ENCODE data around the gene CCDC157.

Gene CCDC157

DNA sequence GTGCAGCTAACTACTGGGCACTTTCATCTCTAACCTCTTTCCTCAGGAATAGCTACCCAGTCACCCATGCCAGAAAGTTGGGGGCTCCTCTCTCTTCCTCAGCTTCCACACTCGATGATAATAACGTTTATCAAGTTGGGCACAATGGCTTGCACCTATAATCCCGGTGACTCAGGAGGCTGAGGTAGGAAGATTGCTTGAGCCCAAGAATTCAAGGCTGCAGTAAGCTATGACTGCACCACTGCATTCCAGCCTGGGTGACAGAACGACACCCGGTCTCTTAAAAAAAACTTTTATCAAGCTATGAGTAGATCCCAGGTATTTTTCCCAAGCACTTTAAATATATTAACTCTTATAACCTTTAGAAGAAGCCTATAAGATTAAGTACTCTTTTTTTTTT is 2.2 kb upstream of the CCDC157 start:
- DNase-seq (ENCODE audit: low read depth in 1 of 2, low spot score in 1 of 2) = no peak

DNA sequence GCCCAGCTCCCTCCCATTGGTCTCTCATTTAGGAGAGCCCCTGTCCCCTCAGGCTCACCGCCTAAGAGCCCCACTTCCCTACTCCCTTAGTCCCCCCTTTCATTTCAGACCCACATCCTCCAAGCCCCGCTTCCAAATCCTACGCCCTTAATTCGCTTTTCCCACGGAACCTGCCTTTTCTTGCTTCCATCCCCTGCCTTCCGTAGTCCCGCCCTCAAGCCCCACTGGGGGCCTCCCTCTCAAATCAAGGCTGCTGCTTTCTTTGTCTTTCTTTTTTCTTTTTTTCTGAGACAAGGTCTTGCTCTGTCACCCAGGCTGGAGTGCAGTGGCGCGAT is 396 bp downstream of the CCDC157 start:
- no peak for DNase-seq (ENCODE audit: low read depth in 1 of 2, low spot score in 1 of 2)

DNA sequence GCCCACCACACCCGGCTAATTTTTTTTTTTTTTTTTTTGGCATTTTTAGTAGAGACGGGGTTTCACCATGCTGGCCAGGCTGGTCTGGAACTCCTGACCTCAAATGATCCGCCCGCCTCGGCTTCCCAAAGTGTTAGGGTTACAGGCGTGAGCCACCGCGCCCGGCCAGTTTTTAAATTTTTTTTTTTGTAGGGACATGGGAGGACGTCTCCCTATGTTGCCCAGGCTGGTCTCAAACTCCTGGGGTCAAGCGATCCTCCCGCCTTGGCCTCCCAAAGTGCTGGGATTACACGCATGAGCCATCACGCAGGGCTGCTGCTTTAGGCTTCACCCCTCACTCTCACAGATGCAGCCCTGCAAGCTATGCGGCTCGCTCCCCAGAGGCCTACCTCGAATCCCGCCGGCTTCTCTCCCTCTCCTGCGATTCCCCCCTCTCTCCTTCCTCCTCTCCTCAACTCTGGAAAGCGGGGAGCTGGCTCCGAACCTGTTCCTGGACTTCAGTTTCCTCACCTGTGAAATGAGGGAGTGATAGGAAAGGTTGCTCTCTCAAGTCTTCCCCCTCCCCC is 926 bp downstream of the CCDC157 start:
- DNase-seq (ENCODE audit: low read depth in 1 of 2, low spot score in 1 of 2) = no peak

DNA sequence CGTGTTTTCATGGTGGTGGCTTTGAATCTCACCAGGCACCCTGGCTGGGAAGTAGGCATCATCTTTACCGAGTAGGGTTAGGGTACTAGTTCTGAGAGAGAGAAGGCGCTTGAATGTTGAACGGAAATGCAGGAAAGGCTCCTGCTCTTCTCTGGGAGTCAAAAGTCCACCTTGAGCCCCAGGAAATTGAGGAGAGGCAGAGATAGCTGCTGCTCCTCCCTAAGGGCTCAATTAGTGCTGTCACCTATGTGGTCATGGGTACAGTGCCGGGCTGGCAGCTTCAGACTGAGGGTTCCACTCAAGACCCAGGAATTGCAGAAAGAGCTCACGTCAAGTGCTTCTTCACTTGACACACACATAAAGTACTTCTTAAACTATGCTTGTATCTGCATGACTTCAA is 1.7 kb downstream of the CCDC157 start:
- no peak for DNase-seq (ENCODE audit: low read depth in 1 of 2, low spot score in 1 of 2)

DNA sequence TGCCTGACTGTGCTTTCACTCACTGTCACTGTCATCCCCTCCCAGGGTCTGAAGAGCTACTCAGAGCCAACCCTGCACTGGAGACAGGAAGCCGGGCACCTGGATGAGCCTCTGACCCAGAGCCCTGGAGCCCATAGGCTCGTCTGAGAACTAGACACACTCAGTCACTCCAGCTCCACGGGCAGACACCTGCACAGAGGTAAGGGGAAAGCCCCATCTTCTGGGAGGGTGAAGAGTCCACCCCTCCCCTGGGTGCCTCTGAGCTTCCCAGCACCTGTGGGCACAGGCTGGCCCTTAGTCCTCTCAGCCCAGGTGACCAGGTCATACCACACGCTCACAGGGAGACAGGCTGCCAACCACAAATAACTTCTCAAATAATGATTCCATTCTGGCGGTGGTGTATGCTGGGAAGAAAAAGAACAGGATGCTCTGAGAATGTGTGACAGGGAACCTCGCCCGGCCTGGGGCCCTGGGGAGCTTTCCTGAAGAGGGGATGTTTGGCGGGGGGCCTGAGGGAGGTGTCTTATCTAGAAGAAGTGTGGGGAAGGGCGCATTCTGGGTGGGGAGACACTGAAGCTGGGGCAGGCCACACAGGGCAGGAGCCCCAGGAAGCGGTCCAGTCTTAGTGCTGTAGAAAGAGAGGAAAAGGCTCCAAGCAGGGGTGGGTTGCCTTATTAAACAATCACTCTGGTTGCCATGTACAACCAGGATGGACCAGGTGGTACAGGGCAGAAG is 5.3 kb downstream of the CCDC157 start:
- DNase-seq (ENCODE audit: low read depth in 1 of 2, low spot score in 1 of 2) = no peak

DNA sequence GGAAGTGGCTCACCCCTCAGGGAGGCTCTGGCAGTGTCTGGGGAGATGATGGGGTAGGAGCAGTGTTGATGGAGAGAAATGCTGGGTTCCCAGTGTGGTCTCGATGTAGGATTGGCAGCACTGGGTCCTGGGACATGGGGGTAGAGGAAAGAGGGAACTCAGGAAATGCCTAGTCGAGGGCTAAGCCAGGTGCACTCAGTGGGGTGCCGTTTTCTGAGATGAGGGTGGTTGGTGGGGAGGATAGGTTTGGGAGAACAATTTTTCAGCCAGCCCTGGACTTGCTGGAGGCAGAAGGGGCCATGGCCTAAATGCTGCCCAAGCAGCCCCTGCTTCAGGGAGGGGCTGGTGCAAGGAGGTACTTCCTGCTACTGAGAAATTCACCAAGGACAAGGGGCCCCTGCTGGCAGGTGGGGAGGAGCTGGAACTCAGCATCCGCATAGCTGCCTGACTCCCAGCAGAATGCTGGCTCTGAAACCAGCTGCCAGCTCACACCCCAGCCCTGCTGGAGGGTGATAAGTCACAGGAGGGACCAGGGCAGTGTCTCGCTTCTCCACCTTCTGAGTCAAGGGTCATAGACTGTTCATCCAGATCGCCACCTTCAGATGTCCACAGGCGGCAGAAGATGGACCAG is 6.0 kb downstream of the CCDC157 start:
- DNase-seq (ENCODE audit: low read depth in 1 of 2, low spot score in 1 of 2) = no peak

DNA sequence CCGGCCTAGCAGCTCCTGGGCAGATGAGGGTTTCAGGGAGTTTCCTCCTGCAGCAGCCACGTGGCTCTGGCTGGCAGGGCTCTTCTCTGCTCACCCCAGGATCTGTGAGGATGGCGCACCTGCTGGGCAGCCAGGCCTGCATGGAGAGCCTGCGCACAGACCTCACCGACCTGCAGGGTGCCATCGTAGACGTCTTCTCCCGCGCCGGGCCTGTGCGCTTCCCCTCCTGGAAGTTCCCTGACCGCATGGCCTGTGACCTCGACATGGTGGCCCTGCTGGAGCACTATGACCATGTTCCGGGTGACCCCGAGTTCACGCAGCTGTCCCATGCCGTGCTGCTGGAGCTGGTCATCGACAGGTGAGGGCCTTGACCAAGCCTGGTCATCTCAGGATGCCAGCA is 9.1 kb downstream of the CCDC157 start:
- DNase-seq (ENCODE audit: low read depth in 1 of 2, low spot score in 1 of 2) = no peak

DNA sequence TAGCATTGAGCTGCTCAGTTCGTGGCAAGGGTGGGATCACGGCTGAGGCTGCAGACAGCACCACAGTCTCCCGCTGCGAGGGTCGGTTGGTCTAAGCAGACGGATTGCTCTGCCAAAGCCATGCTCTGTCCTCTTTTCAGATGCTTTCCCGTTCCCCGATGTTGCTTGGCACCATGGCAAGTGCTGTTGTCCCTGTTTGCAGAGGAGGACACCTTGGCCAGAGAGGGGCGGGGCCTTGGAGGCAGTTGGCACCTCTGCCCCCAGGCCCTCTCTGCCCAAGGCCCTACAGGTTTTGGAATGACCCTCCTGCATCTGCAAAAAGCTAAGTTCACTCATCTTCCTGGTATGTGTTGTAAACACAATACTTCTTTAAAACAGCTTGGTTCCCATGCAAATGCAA is 11.6 kb downstream of the CCDC157 start:
- no peak for DNase-seq (ENCODE audit: low read depth in 1 of 2, low spot score in 1 of 2)

DNA sequence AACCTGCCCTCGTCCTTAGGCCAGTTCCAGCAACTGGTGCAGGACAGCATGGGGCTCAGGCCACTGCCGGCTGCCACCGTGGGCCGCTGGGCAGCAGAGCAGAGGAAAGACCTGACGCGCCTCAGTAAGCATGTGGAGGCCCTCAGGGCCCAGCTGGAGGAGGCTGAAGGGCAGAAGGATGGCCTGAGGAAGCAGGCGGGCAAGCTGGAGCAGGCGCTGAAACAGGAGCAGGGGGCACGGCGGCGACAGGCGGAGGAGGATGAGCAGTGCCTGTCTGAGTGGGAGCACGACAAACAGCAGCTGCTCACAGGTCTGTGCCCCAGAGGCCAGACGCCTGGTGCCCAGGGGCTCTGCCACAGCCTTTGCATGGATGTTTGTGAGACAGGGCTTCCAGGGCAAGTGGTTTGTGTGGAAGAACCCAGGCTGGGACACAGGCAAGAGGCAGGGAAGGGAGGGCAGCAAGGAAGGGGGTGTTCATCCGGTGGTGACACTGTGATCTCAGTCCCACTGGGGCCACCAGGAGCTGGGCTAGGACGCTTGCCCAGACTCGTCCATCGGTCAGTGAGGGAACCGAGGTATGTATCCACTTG is 13.9 kb downstream of the CCDC157 start:
- DNase-seq (ENCODE audit: low read depth in 1 of 2, low spot score in 1 of 2) = no peak

DNA sequence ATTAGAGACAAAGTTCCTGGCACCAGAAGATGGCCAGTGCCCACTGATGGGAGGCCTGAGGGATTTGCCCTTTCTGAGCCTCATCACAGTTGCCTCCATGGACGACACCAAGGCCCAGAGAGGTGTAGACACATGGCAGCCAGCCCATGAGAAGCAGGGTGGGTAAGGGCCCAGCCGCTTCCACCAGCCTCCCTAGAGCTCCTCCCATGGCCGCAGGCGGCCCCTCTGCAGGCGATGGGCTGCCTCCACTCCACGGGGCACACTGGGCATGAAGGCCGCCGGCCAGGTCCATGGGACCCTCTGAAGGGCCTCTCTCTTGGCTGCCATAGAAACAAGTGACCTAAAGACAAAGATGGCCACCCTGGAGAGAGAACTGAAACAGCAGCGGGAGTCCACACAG is 14.5 kb downstream of the CCDC157 start:
- DNase-seq (ENCODE audit: low read depth in 1 of 2, low spot score in 1 of 2) = no peak

DNA sequence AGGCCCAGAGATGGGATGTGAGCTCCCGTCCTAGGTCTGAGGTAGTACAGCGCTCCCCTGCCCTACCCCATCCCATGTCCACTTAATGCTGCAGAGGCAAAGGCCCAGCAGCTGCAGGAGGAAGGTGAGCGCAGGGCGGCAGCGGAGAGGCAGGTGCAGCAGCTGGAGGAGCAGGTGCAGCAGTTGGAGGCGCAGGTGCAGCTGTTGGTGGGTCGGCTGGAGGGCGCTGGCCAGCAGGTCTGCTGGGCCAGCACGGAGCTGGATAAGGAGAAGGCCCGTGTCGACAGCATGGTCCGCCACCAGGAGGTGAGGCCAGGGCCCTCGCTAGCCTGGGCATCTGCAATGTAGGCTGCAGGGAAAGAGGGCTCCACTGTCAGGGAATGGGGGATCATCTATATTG is 15.2 kb downstream of the CCDC157 start:
- DNase-seq (ENCODE audit: low read depth in 1 of 2, low spot score in 1 of 2) = no peak

DNA sequence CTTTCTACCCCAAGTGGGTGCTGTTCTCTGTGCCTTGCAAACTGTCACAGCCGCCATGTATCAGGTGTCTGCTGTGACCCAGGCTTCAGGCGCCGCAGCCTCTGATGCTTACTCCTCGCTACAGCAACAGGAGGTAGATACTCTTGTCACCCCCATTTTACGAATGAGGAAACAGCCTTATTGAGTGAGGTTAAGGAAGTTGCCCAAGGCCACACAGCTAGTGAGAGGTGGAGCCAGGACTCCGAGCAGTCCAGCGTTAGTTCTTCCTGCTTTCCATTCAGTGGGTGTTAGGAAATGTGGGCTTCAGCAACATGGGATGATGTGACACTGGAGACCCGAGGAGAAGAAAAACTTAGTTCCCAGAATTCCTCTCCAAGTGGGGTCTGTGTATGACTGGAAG is 16.1 kb downstream of the CCDC157 start:
- DNase-seq (ENCODE audit: low read depth in 1 of 2, low spot score in 1 of 2) = no peak

DNA sequence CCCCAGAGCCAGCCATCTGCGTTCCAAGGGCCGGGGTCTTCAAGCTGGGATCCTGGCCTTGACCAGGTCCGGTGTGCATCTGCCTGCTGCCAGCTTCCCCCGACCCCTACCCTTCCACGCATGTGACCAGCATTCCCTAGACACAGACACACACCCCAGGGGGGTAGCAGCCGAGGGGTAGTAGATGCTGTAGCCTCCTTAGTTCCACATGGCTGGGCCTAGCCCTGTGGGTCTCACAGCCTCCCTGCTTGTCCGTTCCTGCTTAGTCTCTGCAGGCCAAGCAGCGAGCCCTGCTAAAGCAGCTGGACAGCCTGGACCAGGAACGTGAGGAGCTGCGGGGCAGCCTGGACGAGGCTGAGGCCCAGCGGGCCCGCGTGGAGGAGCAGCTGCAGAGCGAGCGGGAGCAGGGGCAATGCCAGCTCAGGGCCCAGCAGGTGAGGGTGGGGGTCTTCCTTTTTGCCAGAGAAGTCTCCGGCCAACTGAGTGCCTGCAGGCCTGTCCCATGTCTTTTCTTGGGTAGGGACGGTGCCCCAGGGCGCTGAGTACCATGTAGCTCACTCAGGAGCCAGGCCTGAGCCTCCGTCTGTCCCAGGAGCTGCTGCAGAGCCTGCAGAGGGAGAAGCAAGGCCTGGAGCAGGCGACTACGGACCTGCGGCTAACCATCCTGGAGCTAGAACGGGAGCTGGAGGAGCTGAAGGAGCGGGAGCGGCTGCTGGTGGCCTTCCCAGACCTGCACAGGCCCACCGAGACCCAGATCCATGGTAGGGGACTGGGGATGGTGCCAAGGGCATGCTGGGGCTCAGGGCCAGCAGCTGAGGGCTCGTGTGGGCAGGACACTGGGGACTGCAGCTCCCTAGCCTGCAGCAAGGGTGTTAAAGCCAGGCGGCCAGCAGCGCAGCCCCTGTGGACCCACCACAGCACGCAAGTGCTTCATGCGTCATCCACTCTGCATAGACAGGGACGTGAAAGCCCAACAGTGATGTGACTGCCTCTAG is 16.8 kb downstream of the CCDC157 start:
- DNase-seq (ENCODE audit: low read depth in 1 of 2, low spot score in 1 of 2) = no peak

DNA sequence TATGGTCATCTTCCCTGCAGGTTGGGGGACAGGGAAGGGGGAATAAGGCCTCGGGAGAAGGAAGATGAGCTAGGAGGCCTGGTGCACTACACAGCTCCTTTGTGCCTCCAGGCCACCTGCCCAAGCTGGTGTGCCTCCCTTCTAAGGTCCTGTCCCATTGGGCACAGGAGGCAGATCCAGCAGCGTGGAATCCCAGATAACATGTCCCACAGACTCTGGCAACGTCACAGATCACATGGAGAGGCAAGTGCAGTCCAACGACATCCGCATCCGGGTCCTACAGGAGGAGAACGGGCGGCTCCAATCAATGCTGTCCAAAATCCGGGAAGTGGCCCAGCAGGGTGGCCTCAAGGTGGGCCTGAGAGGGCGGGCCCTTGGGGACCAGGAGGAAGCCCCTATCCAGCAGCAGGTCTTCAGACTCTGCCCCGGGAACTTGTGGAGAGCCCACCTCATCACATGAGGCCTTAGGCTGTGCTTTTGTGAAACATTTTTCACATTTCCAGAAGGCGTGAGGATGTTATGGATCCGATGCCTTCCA is 18.6 kb downstream of the CCDC157 start:
- DNase-seq (ENCODE audit: low read depth in 1 of 2, low spot score in 1 of 2) = no peak

DNA sequence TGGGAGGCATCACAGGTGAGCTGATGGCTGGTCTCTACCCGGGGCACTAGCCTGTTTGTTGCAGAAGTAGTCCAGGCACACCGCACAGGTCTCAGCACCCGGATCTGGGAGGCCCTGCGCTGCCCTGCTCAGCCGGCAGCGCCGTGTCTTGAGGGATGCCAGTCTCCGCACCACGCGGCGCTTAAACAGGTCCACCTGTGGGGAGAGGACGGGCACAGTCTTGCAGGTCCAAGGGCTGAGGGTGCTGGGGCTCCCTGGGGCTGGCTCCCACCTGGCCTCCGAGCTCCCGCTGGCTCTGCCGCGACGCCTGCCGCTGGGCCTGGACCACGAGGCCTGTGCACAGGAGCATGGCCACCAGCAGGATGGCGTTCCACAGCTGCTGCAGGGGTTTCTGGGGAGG is 23.2 kb downstream of the CCDC157 start:
- DNase-seq (ENCODE audit: low read depth in 1 of 2, low spot score in 1 of 2) = no peak

DNA sequence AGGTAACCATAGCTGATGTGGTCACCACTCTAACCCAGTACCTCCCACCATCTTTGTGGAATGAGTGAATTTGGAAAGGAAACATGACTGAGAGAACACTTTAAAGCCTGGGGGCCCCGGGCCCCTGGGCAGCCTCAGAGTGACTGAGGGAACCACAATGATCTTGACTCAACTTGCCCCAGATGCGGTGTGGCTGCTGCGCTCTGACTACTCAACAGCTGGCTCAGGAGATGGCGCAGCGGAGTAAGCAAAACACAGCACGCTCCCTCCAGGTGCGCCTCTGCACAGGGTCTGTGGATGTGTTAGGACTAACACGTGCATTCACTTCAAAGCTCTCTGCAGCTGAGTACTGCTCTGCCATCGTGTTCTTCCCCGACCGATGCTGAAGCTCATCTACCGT is 24.5 kb downstream of the CCDC157 start:
- DNase-seq (ENCODE audit: low read depth in 1 of 2, low spot score in 1 of 2) = no peak

DNA sequence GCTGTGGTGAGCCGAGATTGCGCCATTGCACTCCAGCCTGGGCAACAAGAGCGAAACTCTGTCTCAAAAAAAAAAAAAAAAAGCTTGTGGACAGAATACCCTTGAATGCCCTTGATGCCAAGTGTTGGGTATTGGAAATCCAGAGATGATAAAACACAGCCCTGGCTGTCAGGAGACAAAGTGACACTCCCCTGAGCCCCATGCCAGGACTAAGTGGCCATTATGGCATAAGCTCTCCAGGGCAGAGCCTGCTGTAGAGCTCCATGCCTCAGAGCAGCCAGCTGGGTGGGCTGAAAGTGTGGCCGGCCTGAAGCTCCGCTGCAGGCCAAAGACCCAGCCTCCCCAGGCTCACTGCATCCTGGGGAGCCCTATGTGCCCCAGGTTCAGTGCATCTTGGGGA is 25.5 kb downstream of the CCDC157 start:
- DNase-seq (ENCODE audit: low read depth in 1 of 2, low spot score in 1 of 2) = no peak

DNA sequence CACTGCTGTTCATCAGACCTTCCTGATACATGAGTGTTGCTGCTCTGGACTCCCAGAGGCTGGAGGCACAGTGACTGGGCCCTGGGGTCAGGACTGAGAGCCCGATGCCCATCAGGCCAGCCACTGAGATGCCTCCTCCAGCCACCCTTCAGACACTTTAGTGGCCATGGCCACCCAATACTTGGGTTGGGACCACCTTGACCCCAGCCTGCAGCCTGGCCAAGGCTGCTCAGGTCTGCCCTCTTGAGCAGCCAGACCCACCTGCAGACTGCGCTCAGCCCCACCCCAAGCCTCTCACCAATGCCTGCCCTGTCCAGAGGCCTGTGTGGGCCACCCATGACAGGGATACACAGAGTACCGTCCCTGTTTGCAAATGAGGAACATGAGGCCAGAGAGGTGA is 26.3 kb downstream of the CCDC157 start:
- DNase-seq (ENCODE audit: low read depth in 1 of 2, low spot score in 1 of 2) = no peak

DNA sequence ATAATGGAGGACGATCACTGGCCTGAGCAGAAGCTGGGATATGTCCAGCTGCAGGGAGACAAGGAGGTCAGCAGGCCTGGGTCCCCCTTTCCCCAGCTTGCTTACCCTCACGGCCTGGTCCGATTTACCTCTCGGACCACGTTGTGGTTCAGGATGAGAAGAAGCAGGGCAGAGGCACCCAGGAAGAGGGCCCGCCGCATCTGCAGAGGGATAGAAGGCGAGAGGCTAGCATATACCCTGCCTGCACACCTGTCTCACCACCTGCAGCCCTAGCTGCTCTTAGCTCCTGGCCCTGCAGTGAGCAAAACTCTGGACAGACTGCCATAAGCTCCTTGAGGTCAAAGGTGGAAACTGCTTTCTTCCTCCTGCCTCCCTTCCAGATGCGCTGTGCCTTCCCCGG is 29.1 kb downstream of the CCDC157 start:
- no peak for DNase-seq (ENCODE audit: low read depth in 1 of 2, low spot score in 1 of 2)

DNA sequence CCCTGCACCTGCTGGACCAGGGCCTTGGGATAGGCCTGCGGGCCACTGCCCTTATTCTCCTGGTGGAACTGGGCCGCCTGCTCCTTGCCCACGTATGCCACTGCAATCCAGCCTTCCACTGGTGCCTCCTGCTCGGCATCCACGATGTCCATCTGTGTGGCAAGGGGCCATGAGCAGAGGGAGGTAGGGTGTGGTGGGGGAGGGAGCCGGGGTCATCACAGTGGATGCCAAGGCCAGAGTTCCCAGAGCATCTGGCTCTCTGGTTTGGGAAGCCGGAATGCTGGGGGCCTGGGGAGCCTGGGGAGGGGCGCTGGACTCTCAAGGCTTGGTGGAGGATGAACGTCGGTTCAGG is 29.8 kb downstream of the CCDC157 start:
- DNase-seq (ENCODE audit: low read depth in 1 of 2, low spot score in 1 of 2) = no peak

Measured in activated CD4-positive, alpha-beta T cell treated with anti-CD3 and anti-CD28 coated beads, Interleukin-2, amount 50 U/mL, for 24 hours (primary cell).